ENCODE measurements around the gene MYMK. TPM values are rescaled to one million over a fixed set of nuclear protein-coding genes. Genes with fewer than 3 reads are reported as not detected.

MYMK gene
- total and polyA plus RNA-seq, 2 of the 13 experiments (the other 11 are each of a cell fraction or from before 2014, with no cell fraction given) = not detected

- TF ChIP-seq MTERF4 (CRISPR knock-in tag; IDR thresholded peaks at IDR 0.05) (0 out of 2 replicates have a peak, but pooled peaks have one; percentile 26), ZNF501 (CRISPR knock-in tag; IDR thresholded peaks at IDR 0.05) (peak; percentile 29; the same call in 1 of the 2 replicates), DRAP1 (CRISPR knock-in tag; IDR thresholded peaks at IDR 0.05) (0 out of 2 replicates have a peak, but pooled peaks have one; percentile 19), ZNF784 (CRISPR knock-in tag; IDR thresholded peaks at IDR 0.05; ENCODE audit: borderline replicate concordance) (no peak), BCL6 (CRISPR knock-in tag; IDR thresholded peaks at IDR 0.05) (no peak), ZNF407 (CRISPR knock-in tag; IDR thresholded peaks at IDR 0.05; ENCODE audit: not compliant biosample characterization) (peak; percentile 44), TAF15 (IDR thresholded peaks at IDR 0.05; ENCODE audit: low read depth, low read length, poor library complexity, severe bottlenecking) (no peak), PBX2 (CRISPR knock-in tag; IDR thresholded peaks at IDR 0.05) (no peak), LCORL (IDR thresholded peaks at IDR 0.05) (no peak), LCORL (CRISPR knock-in tag; IDR thresholded peaks at IDR 0.05) (no peak), ZBTB8A (CRISPR knock-in tag; IDR thresholded peaks at IDR 0.05; ENCODE audit: borderline replicate concordance, low read depth) (no peak), SRSF9 (IDR thresholded peaks at IDR 0.05; ENCODE audit: borderline replicate concordance, insufficient read depth, low read depth, low read length, poor library complexity, severe bottlenecking) (no peak), ZBTB20 (CRISPR knock-in tag; IDR thresholded peaks at IDR 0.05; ENCODE audit: borderline replicate concordance, low read depth) (no peak), IRF9 (CRISPR knock-in tag; IDR thresholded peaks at IDR 0.05; ENCODE audit: borderline replicate concordance) (no peak), POLR2AphosphoS5 (IDR thresholded peaks at IDR 0.05; ENCODE audit: low read depth, low read length) (no peak)
Observed at GRCh38 chr9:133485531-133486260, 39.1 kb downstream of the MYMK start (continued).
